Body of pancreas (tissue), 4 donors: ENCODE data around the gene TSC22D4. TPM values are rescaled to one million over a fixed set of nuclear protein-coding genes. Genes with fewer than 3 reads are reported as not detected.
"Not testable (repeated sequence)": the region's sequence is repeated elsewhere in the genome, so short reads cannot be mapped to it uniquely, and the experiment has no call there.

Experiments
- ATAC-seq: fragments of 150-250 bp; one replicate; pipeline ENCODE4 v1.9.1; 2016
- DNase-seq, 4 donors: peaks; one replicate each; pipeline ENCODE4 v3.0.0-alpha.2; 2019
- H3K27ac ChIP-seq, 4 donors: fragments of 200-600 bp; sonication (generic); 1 replicate in 3 of 4; 2 replicates in 1 of 4; pipeline versions ENCODE4 v1.5.1 to v1.6.1; 2016 to 2019; ENCODE audit warnings: mild to moderate bottlenecking in 1 of 4, mixed read lengths in 1 of 4, moderate library complexity in 1 of 4
- H3K27me3 ChIP-seq, 2 donors: fragments of 200-600 bp; sonication (generic); one replicate each; pipeline ENCODE4 v1.6.0; 2016; ENCODE audit warnings: mild to moderate bottlenecking in 1 of 2
- H3K36me3 ChIP-seq, 2 donors: fragments of 200-600 bp; sonication (generic); replicated peaks in 1 of 2; 2 replicates each; pipeline ENCODE4 v1.5.1; 2016; ENCODE audit warnings: low read depth in 2 of 2; ENCODE audit not compliant: insufficient read depth in 1 of 2
- H3K4me1 ChIP-seq: fragments of 200-600 bp; sonication (generic); one replicate; pipeline ENCODE4 v1.6.0; 2016
- H3K4me3 ChIP-seq, 2 donors: fragments of 200-600 bp; sonication (generic); 1 replicate in 1 of 2; 2 replicates in 1 of 2; pipeline ENCODE4 v1.5.1; 2016 to 2019
- H3K9me3 ChIP-seq, 3 donors: fragments of 200-600 bp; sonication (generic); 1 replicate in 2 of 3; 2 replicates in 1 of 3; pipeline ENCODE4 v1.5.1; 2016
- CTCF ChIP-seq, 7 experiments: fragments of 450-650 bp in 4 of 7; fragments of 200-600 bp in 3 of 7; sonication (generic) in 3 of 7; IDR thresholded peaks; one replicate each; pipeline ENCODE4 v1.5.1; 2016 to 2019; ENCODE audit warnings: antibody characterized with exemption in 7 of 7
- POLR2A ChIP-seq, 3 donors: fragments of 450-650 bp; IDR thresholded peaks; one replicate each; pipeline ENCODE4 v1.6.1; 2016; ENCODE audit warnings: antibody characterized with exemption in 3 of 3, mild to moderate bottlenecking in 2 of 3
- WGBS, 2 donors: methylation state at CpG; one replicate each; pipeline ENCODE4 v1.1.5; 2017; 5-methylcytosine and 5-hydroxymethylcytosine counted together
- intact Hi-C: fragments of 100-400 bp; cut with DNase I; formaldehyde crosslinking; loops from one replicate; pipeline ENCODE4 v1.15.1; 2023
- total RNA-seq, 2 donors: library from RNA; depleted of rRNA; stranded (reverse); fragments of >200 nt; gene quantifications; one replicate each; pipeline ENCODE4 v1.1.0, GENCODE V29; 2016

Gene TSC22D4
- 10 to 100 TPM; 16.6 to 34.9 TPM for total RNA-seq

GRCh38 chr7:100478958-100479660, at the start of gene TSC22D4:
TSC22D4 (minus strand) TSS chr7:100479214; CDS start chr7:100478038, 1,176 bp downstream.
- peak; percentile 86 for ATAC-seq
- peaks cover 44% of the 10 kb centered on the region for H3K4me1 ChIP-seq
- peak within 1 kb of the TSS; percentile 66 to 94 for H3K4me3 ChIP-seq
- peak; percentile 49 to 93 (median 87) for TF ChIP-seq POLR2A (IDR thresholded peaks at IDR 0.05)
- TF ChIP-seq CTCF (IDR thresholded peaks at IDR 0.05) = no peak
- H3K27me3 ChIP-seq = no peaks in the 10 kb centered on the region
- no peaks in the 10 kb centered on the region for H3K36me3 ChIP-seq
- intact Hi-C loops = loop anchor here (10.0 kb wide), 1 partner anchor 206 kb away; no protein-coding TSS in a partner anchor
- H3K27ac ChIP-seq = peak within 1 kb of the TSS; percentile 46 to 86 (median 84)
- 1% methylated on average over 22 of the region's 27 CpGs for whole genome bisulfite sequencing, 2 donors
- no peaks in the 10 kb centered on the region for H3K9me3 ChIP-seq
- DNase-seq = peak; percentile 95 to 96 (median 96)

DNA sequence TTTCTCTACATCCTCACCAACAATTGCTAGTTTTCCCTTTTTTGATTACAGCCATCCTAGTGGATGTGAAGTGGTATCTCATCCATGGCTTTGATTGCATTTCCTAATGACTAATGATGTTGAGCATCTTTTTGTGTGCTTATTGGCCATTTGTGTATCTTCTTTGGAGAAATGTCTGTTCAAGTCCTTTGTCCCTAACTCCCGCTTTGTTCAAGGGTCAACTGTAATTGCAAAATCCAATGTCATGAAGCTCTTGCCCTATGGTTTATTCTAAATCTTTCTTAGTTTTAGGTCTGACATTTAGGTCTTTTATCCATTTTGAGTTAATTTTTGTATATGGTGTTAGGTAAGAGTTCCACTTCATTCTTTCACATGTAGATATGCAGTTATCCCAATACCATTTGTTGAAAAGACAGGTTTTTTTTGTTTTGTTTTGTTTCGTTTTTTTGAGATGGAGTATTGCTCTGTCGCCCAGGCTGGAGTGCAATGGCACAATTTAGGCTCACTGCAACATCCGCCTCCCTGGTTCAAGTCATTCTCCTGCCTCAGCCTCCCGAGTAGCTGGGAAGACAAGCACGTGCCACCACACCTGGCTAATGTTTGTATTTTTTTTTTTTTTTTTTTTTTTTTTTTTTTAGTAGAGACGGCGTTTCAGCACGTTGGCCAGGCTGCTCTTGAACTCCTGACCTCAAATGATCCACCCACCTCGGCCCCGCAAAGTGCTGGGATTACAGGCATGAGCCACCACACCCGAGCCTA, 49.3 kb upstream of the TSC22D4 start:
- H3K4me1 ChIP-seq, H3K27ac ChIP-seq, DNase-seq, H3K4me3 ChIP-seq, intact Hi-C loops, H3K36me3 ChIP-seq, H3K9me3 ChIP-seq, ATAC-seq, H3K27me3 ChIP-seq: not testable (repeated sequence)
- WGBS, 2 donors = 63 to 64% methylated on average over 12 of the region's 12 CpGs

DNA sequence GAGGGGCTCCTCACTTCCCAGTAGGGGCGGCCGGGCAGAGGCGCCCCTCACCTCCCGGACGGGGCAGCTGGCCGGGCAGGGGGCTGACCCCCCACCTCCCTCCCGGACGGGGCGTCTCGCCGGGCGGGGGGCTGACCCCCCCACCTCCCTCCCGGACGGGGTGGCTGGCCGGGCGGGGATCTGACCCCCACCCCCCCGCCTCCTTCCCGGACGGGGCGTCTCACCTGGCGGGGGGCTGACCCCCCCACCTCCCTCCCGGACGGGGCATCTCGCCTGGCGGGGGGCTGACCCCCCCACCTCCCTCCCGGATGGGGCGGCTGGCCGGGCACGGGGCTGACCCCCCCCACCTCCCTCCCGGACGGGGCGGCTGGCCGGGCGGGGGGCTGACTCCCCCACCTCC, 44.2 kb upstream of the TSC22D4 start:
- ATAC-seq, H3K4me3 ChIP-seq, H3K27ac ChIP-seq, H3K36me3 ChIP-seq, intact Hi-C loops, H3K9me3 ChIP-seq, H3K27me3 ChIP-seq, H3K4me1 ChIP-seq, DNase-seq: not testable (repeated sequence)
- WGBS, 2 donors = no CpG with 5 or more reads among the region's 34 CpGs

GRCh38 chr7:100521909-100522593, 43.0 kb upstream of the TSC22D4 start:
- H3K27ac ChIP-seq, H3K9me3 ChIP-seq, DNase-seq, ATAC-seq, H3K36me3 ChIP-seq, H3K4me1 ChIP-seq, H3K4me3 ChIP-seq, intact Hi-C loops, H3K27me3 ChIP-seq: not testable (repeated sequence)
- WGBS, 2 donors = 47 to 57% methylated on average over 2 of the region's 3 CpGs

DNA sequence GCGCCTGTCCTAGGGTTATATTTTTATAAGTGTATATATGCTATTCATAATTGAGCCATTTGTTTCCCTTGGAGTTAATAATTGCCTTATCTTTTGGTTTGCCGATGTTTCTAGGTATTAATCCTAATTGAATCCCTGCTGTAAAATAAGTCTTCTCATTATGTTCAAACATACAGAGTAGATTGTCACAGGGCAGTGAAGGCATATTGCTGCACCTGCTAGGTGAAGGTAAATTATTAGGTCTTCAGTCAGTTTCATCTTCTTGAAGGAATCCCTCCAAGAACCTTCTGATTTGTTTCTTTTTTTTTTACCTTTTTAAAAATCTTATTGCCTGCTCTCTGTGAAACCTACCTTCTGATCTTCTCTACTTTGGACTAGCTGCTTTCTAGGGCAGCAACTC, 42.1 kb upstream of the TSC22D4 start:
- no peak for DNase-seq
- WGBS, 2 donors = 64 to 68% methylated on average over 2 of the region's 2 CpGs
- H3K9me3 ChIP-seq = no peaks in the 10 kb centered on the region
- H3K27ac ChIP-seq = no peak overlapping the region
- H3K36me3 ChIP-seq = no peaks in the 10 kb centered on the region
- ATAC-seq = no peak
- TF ChIP-seq CTCF (IDR thresholded peaks at IDR 0.05) (no peak), POLR2A (IDR thresholded peaks at IDR 0.05) (no peak)
- no peaks in the 10 kb centered on the region for H3K27me3 ChIP-seq
- no peaks in the 10 kb centered on the region for H3K4me1 ChIP-seq
- H3K4me3 ChIP-seq = no peak overlapping the region
- intact Hi-C loops = no loop called here

GRCh38 chr7:100520138-100520537, 41.1 kb upstream of the TSC22D4 start:
- DNase-seq = no peak
- no peak for ATAC-seq
- intact Hi-C loops = no loop called here
- H3K27ac ChIP-seq = no peak overlapping the region
- H3K27me3 ChIP-seq = no peaks in the 10 kb centered on the region
- WGBS, 2 donors = 19 to 33% methylated on average over 1 of the region's 1 CpG
- no peaks in the 10 kb centered on the region for H3K9me3 ChIP-seq
- H3K36me3 ChIP-seq = no peaks in the 10 kb centered on the region
- no peak overlapping the region for H3K4me3 ChIP-seq
- no peaks in the 10 kb centered on the region for H3K4me1 ChIP-seq
- TF ChIP-seq CTCF (IDR thresholded peaks at IDR 0.05) = no peak
- no peak for TF ChIP-seq POLR2A (IDR thresholded peaks at IDR 0.05)
